HG03060 (cell line): ENCODE results near the gene TPRN.

Source experiments
- ATAC-seq: cut with Tn5 transposase; IDR thresholded peaks from one replicate; pipeline ENCODE4 v1.9.1; 2021; ENCODE audit warnings: low read depth, moderate number of reproducible peaks; ENCODE audit not compliant: unreplicated experiment

Gene TPRN

DNA sequence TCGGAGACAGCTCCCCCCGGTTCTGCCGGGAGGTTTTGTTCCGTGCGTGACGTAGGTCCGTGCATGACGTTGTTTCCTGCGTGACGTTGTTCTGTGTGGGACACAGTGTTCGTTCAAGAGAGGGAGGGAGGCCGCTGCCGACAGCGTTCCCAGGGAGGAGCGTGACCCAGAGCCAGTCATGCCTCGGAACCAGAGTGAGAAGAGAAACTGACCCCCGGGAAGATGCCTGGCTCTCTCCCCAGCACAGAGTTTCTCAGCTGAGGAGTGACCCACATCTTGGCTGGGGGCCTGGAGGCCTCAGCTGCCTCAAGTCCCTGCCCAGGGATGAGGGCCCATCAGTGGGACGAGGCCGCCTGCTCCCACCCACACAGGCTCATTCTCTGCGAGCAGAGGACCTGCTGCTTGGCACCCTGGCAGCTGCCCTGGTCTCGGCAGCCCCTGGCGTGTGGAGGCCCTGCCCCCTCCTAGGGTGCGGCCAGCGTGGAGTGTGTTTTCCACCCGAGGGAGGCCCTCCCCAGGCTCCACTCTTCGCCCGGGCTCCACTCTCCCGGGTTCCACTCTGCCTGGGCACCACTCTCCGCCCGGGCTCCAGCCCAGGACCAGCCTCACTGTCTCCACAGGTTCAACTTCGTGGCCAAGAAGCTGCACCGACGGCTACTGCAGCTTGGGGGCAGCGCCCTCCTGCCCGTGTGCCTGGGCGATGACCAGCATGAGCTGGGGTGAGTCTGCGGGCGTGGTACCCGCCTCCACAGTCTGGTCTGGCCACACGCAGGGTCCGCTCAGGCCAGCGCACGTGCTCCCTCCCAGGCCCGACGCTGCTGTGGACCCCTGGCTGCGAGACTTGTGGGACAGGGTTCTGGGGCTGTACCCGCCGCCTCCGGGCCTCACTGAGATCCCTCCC lies 12.9 kb upstream of the TPRN start:
- no peak for ATAC-seq

- no peak for ATAC-seq
Observed at GRCh38 chr9:137212520-137212919, 12.0 kb upstream of the TPRN start.

DNA sequence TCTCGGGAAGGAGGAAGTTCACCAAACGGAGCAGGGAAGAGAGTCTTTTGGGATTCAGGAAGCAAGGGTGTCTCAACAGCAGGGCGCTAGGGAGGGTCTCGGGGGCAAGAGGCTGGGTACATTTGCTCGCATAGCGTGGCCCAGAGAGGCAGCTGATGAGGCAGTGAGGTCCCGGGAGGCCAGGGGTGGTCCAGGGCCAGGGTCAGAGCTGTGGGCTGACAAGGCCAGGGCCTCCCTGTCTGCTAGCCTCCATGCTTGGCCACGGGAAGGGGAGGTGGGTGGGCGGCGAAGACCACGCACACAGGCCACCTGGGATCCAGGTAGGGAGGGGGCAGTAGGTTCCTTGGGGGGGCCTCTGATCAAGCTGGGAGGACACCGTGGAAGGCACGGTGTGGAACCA lies 11.0 kb upstream of the TPRN start:
- ATAC-seq, result no peak

- no peak for ATAC-seq
Observed at GRCh38 chr9:137206602-137207001, 6.1 kb upstream of the TPRN start.

- ATAC-seq, result no peak
Observed at GRCh38 chr9:137205126-137206069, 4.9 kb upstream of the TPRN start, which contains the start of the genes NDOR1 and TMEM203. Gene NDOR1 (plus strand): TSS chr9:137205700. CDS start chr9:137205778, 78 bp downstream. Gene TMEM203 (minus strand): TSS chr9:137205648. CDS start chr9:137205414, 234 bp downstream.

DNA sequence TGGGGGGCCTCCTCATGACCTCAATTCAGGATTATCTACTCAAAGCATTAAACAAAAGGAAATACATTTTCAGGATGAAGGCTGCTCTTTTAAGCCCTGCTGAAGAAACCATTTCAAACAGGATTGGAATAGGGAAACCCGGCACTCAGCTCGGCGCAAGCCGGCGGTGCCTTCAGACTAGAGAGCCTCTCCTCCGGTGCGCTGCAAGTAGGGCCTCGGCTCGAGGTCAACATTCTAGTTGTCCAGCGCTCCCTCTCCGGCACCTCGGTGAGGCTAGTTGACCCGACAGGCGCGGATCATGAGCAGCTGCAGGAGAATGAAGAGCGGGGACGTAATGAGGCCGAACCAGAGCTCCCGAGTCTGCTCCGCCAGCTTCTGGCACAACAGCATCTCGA lies 4.2 kb upstream of the TPRN start:
- no peak for ATAC-seq

GRCh38 chr9:137202966-137203365 lies 2.4 kb upstream of the TPRN start:
- ATAC-seq, result no peak

DNA sequence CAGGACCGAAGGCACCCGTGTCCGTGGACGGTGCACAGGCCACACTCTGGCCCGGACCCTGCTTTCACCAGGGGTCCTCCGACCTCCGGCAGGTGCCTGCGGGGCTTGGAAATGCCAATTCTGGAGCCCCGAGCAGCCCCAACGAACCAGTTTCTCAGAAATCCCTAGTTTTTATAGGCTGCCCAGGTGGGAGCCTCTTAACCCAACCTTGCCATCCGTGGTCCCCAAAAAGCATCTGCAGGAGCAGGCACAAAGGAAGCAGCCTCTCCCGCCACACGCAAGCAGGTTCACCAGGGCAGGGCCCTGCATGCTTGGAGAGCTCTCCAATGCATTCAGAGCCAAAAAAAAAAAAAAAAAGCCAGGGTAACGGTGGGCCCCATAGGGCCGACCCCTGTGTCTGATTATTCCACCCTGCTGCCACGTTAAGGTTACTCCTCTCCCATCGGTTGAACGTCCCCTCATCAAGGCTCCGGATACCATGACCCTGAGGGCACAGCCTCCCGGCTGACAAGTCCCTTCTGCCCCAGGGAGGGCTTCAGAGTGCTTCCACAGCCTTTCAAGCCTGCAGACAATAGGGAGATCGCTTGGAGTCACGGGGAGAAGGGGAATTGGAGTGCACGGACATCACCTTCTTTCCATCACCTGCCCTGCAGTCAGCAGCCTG lies 796 bp upstream of the TPRN start:
- no peak for ATAC-seq

GRCh38 chr9:137199411-137200121 lies 975 bp downstream of the TPRN start:
- ATAC-seq, result no peak

DNA sequence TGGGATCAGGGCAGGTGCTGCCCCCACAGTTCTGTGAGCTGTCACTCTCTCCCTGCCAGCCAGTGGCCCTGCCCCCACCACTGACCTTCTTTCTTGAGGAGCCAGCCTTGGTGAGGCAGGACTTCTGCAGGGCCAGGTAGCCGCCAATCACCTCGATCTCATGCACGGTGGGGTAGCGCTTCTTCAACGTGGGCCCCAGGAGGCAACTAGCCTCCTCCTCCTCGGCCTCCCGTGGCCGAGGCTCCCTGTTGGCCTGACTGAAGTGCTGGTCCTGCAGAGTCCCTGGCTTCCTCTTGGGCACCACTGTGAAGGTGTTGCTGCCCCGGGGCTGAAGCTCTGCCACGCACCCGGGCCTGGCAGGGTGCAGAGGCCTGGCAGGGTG lies 1.6 kb downstream of the TPRN start:
- ATAC-seq, result no peak

DNA sequence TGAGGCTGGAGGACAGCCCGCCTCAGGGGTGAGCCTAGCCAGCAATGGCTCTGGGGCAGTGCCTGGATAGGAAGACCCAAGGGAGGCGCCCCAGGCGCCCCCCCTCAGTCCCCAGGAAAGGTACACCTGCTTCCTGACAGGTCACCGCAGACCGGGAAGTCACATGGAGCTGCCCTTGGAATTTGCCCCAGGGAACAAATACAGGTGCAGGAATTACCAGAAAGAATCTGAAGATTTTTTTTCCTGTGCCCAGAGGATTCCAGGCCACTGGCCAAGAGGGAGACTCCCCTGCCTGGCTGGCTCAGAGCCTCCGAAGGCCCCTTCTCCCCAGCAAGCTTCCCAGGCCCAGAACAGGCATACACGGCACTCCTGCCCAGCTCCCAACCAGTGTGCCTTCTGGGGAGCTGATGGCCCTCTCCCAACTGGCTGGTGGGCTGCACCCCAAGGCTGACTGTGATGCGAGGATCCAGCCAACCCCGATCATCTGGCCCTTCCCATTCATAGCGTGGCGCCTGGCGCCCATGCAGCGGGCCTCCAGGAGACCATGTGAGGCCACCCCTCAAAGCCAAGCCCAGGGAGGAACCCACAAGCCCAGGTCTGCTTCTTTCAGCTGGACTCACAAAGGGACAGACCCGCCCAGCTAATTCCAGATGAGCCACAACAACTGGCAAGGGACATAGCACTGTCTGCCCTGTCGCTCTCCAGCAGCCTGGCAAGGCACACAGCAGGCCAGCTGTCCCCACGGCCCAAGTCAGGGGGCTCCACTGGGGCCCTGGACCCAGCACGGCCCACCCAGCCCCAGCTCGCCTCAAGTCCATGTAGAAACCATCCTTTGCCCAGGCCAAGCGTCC lies 2.3 kb downstream of the TPRN start:
- ATAC-seq, result no peak

- no peak for ATAC-seq
Observed at GRCh38 chr9:137195525-137196220, 4.9 kb downstream of the TPRN start.

DNA sequence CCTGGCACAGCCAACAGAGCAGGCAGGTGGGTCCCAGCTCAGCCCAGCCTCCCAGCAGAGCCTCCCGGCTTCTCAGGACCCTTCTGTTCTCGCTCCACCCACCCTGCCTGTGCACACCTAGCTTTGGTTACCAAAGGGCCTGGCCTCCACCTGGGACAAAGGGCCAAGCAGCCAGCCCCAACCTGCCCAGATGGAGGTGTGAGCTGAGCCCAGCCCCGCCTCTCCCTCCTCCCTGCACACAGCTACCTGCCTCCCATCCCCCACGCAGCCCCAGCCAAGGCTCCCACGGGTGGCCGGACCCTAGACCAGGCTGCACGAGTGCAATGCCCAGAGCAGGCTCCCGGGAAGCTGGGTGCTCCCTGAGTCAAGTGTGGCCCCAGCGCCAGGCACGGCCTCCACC lies 5.6 kb downstream of the TPRN start:
- ATAC-seq, result no peak

- no peak for ATAC-seq
Observed at GRCh38 chr9:137194388-137194787, 6.2 kb downstream of the TPRN start.

- no peak for ATAC-seq
Observed at GRCh38 chr9:137193771-137194170, 6.8 kb downstream of the TPRN start.

GRCh38 chr9:137192859-137193258 lies 7.7 kb downstream of the TPRN start:
- ATAC-seq, result no peak

GRCh38 chr9:137192448-137192780 lies 8.1 kb downstream of the TPRN start:
- ATAC-seq, result no peak

DNA sequence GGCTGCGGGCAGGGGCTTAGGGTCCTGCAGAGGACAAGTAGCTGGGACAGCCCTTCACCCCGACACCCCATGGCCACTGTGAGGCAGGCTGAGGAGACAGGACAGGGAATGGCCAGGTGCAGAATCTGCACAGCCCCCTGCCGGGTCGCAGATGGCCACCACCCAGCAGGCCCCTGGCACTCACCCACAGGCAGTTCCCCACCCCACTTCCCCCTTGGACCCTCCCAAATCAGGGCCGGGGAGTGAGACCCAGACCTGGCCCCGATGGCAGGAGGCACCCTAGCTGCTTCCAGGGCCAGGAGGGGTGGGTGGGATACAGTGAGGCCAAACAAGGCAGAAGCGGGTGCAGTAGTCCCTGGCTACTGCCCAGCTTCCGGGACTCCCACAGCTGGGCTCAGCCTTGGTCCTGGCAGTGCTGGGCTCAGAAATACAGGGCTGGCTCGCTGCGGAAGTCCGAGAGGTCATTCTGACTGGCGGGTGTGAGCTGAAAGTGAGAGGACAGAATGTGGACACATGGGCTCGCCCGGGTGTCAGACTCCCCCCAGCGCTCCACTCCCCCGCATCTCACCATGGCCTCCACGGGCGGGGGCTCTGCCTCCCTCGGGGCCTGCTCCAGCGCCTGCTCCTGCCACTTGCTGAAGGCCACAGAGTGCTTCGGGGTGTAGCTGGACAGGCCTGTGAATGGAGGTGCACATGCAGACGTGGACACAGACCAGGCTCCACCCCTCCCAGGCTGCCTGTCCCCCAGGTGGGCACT lies 8.7 kb downstream of the TPRN start:
- ATAC-seq, result no peak
